ENCODE measurements around the gene CRYL1. TPM values are rescaled to one million over a fixed set of nuclear protein-coding genes. Genes with fewer than 3 reads are reported as not detected.

The CRYL1 gene
- polyA plus RNA-seq, 1 donor from 2014 or later = 10.6 TPM

DNA sequence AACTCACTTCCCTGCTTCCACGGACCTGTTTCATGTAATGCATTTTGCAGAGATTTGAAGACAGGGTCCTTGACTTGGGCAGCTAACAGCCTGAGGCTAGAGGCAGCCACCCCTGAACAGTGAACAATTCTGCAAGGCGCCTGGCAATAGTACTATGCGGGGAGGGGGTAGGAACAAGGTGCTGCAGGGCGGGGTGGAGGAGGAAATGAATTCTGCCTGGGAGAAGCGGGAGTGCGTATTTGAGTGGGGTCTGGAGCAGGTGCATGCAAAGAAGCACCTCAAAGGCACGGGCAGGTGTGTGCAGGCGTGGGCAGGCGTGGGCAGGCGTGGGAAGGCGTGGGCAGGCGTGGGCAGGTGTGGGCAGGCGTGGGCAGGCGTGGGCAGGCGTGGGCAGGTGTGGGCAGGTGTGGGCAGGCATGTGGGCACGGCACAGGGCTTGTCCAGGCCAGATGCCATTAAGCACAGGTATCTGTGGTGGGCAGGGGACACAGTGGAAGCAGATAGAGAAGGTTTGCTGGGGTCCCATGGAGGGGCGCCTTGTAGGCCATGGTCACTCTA lies 163.1 kb downstream of the CRYL1 start:
- no peaks in the 10 kb centered on the region for H3K27me3 ChIP-seq (ENCODE audit: insufficient read depth, low read depth, low read length)

DNA sequence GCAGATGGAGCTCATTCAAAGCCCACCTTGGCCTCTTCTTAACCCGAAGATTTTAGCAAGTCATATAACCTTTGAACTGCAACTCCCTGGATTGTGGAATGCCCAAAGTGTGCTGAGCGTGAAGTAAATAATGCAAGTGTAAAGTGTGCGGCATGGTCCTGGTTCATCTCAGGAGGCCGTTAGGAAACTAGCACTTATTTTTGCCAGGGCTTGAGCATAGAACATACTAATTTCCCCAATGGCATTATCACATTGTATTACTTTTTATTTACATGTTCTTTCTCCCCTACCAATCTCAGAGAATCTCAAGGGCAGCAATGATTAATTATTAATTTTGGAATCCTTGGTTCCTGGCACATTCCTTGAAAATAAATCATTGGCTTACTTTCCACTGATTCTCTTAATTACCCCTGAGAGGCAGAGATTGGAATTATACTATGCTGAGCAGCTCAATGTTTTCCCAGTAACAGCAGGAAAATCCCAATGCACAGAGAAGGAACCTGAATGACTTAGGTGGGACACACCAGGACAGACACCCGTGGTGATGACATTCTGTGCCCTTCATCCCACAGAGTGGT lies 164.7 kb downstream of the CRYL1 start:
- Histone ChIP-seq H3K4me3 (ENCODE audit: low read length) (no peak overlapping the region), H2AFZ (ENCODE audit: low read depth, low read length) (no peak overlapping the region), H3K27ac (ENCODE audit: low read length) (no peak overlapping the region), H3K36me3 (ENCODE audit: insufficient read depth, low read length) (no peaks in the 10 kb centered on the region), H3K9me2 (ENCODE audit: insufficient read depth, low read length) (no peaks in the 10 kb centered on the region), H3K9me3 (ENCODE audit: low read length) (no peaks in the 10 kb centered on the region), H3K9ac (ENCODE audit: low read length) (no peak overlapping the region), H3F3A (ENCODE audit: insufficient read depth, low read length, poor library complexity, severe bottlenecking) (no peaks in the 10 kb centered on the region), H3K4me2 (ENCODE audit: low read length) (no peak overlapping the region), H3K27me3 (ENCODE audit: insufficient read depth, low read depth, low read length) (no peaks in the 10 kb centered on the region), H4K20me1 (ENCODE audit: insufficient read depth) (no peaks in the 10 kb centered on the region), H3K79me2 (replicated peaks; ENCODE audit: insufficient read depth, low read length) (no peaks in the 10 kb centered on the region)
- TF ChIP-seq RAD21 (conservative IDR thresholded peaks at IDR 0.05) (no peak), EZH2 (IDR thresholded peaks at IDR 0.05; ENCODE audit: borderline replicate concordance, insufficient read depth, low read length, poor library complexity, severe bottlenecking) (no peak), EP300 (conservative IDR thresholded peaks at IDR 0.05; ENCODE audit: poor library complexity, severe bottlenecking) (no peak), POLR2AphosphoS5 (IDR thresholded peaks at IDR 0.05) (no peak), SMC3 (conservative IDR thresholded peaks at IDR 0.05; ENCODE audit: poor library complexity) (no peak), MXI1 (conservative IDR thresholded peaks at IDR 0.05; ENCODE audit: poor library complexity, severe bottlenecking) (no peak), TAF1 (IDR thresholded peaks at IDR 0.05; ENCODE audit: low read depth) (no peak)
- TF ChIP-seq, protein P1, sequence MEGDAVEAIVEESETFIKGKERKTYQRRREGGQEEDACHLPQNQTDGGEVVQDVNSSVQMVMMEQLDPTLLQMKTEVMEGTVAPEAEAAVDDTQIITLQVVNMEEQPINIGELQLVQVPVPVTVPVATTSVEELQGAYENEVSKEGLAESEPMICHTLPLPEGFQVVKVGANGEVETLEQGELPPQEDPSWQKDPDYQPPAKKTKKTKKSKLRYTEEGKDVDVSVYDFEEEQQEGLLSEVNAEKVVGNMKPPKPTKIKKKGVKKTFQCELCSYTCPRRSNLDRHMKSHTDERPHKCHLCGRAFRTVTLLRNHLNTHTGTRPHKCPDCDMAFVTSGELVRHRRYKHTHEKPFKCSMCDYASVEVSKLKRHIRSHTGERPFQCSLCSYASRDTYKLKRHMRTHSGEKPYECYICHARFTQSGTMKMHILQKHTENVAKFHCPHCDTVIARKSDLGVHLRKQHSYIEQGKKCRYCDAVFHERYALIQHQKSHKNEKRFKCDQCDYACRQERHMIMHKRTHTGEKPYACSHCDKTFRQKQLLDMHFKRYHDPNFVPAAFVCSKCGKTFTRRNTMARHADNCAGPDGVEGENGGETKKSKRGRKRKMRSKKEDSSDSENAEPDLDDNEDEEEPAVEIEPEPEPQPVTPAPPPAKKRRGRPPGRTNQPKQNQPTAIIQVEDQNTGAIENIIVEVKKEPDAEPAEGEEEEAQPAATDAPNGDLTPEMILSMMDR (IDR thresholded peaks at IDR 0.05; ENCODE audit: poor library complexity, severe bottlenecking) = no peak
- TF ChIP-seq, protein P2, sequence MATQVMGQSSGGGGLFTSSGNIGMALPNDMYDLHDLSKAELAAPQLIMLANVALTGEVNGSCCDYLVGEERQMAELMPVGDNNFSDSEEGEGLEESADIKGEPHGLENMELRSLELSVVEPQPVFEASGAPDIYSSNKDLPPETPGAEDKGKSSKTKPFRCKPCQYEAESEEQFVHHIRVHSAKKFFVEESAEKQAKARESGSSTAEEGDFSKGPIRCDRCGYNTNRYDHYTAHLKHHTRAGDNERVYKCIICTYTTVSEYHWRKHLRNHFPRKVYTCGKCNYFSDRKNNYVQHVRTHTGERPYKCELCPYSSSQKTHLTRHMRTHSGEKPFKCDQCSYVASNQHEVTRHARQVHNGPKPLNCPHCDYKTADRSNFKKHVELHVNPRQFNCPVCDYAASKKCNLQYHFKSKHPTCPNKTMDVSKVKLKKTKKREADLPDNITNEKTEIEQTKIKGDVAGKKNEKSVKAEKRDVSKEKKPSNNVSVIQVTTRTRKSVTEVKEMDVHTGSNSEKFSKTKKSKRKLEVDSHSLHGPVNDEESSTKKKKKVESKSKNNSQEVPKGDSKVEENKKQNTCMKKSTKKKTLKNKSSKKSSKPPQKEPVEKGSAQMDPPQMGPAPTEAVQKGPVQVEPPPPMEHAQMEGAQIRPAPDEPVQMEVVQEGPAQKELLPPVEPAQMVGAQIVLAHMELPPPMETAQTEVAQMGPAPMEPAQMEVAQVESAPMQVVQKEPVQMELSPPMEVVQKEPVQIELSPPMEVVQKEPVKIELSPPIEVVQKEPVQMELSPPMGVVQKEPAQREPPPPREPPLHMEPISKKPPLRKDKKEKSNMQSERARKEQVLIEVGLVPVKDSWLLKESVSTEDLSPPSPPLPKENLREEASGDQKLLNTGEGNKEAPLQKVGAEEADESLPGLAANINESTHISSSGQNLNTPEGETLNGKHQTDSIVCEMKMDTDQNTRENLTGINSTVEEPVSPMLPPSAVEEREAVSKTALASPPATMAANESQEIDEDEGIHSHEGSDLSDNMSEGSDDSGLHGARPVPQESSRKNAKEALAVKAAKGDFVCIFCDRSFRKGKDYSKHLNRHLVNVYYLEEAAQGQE (IDR thresholded peaks at IDR 0.05; ENCODE audit: borderline replicate concordance) = no peak

More for the DNA sequence above, 163.1 kb downstream of the CRYL1 start:
- no peaks in the 10 kb centered on the region for H3F3A ChIP-seq (ENCODE audit: insufficient read depth, low read length, poor library complexity, severe bottlenecking)
- no peak overlapping the region for H3K4me2 ChIP-seq (ENCODE audit: low read length)
- no peak overlapping the region for H2AFZ ChIP-seq (ENCODE audit: low read depth, low read length)
- no peaks in the 10 kb centered on the region for H3K36me3 ChIP-seq (ENCODE audit: insufficient read depth, low read length)
- H3K9me3 ChIP-seq (ENCODE audit: low read length) = no peaks in the 10 kb centered on the region
- H4K20me1 ChIP-seq (ENCODE audit: insufficient read depth) = no peaks in the 10 kb centered on the region
- no peaks in the 10 kb centered on the region for H3K79me2 ChIP-seq (replicated peaks; ENCODE audit: insufficient read depth, low read length)
- no peak overlapping the region for H3K27ac ChIP-seq (ENCODE audit: low read length)
- H3K4me3 ChIP-seq (ENCODE audit: low read length) = no peak overlapping the region
- no peak overlapping the region for H3K9ac ChIP-seq (ENCODE audit: low read length)
- H3K9me2 ChIP-seq (ENCODE audit: insufficient read depth, low read length) = no peaks in the 10 kb centered on the region
- TF ChIP-seq SMC3 (conservative IDR thresholded peaks at IDR 0.05; ENCODE audit: poor library complexity) (no peak), MXI1 (conservative IDR thresholded peaks at IDR 0.05; ENCODE audit: poor library complexity, severe bottlenecking) (no peak), RAD21 (conservative IDR thresholded peaks at IDR 0.05) (no peak), EZH2 (IDR thresholded peaks at IDR 0.05; ENCODE audit: borderline replicate concordance, insufficient read depth, low read length, poor library complexity, severe bottlenecking) (no peak), EP300 (conservative IDR thresholded peaks at IDR 0.05; ENCODE audit: poor library complexity, severe bottlenecking) (no peak), POLR2AphosphoS5 (IDR thresholded peaks at IDR 0.05) (no peak), TAF1 (IDR thresholded peaks at IDR 0.05; ENCODE audit: low read depth) (no peak)
- TF ChIP-seq, protein P2 (IDR thresholded peaks at IDR 0.05; ENCODE audit: borderline replicate concordance) = no peak
- TF ChIP-seq, protein P1 (IDR thresholded peaks at IDR 0.05; ENCODE audit: poor library complexity, severe bottlenecking) = no peak

All from neural cell (in vitro differentiated cells).